Stimulated activated CD4-positive, alpha-beta T cell treated with anti-CD3 and anti-CD28 coated beads, Interleukin-15, amount 100 ng/mL, for 1 hour (primary cell): ENCODE data around the gene KCNAB1.
"Not testable (repeated sequence)": the region's sequence is repeated elsewhere in the genome, so short reads cannot be mapped to it uniquely, and the experiment has no call there.

ENCODE experiments used
- DNase-seq, 2 donors: peaks; one replicate each; pipeline ENCODE4 v3.0.0-alpha.2; 2020; ENCODE audit warnings: low read depth in 1 of 2, low spot score in 1 of 2

Gene KCNAB1

DNA sequence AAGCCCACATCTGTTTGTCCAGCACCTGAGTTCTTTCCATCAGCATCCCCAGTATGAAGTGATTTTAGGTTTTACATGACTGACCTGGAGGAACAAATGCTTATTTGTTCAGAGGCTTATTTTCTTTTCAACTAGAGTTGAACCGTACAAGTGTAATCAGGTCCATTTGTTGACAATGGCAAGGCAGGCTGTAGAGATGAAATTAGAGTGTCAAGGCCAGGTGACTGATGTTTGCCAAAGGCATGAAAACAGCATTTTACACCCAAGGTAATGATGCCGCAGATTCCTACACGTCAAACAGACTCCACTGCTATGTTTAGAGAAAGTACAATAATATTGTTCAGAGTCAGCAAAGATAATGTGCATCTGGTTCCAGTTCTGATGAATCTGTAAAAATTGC lies 96.5 kb downstream of the KCNAB1 start:
- no peak for DNase-seq

- DNase-seq: no peak
Measured at GRCh38 chr3:156217674-156218352, 97.4 kb downstream of the KCNAB1 start.

DNA sequence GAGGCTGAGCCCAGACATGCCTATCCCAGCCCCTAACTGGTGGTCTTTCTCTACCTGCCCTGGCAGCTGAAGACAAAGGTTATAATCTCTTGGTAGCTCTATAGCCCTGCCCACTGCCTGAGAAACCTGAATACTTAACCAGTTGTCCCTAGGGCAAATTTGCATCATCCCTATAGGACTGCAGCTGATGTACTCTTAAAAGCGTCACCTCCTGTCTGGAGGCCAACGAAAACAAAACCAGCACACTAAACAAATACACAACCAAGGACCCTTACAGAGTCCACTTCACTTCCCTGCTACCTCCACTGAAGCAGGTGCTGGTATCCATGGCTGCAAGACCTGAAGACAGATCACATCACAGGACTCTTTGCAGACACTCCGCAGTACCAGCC lies 98.0 kb downstream of the KCNAB1 start:
- no peak for DNase-seq

- not testable (repeated sequence) for DNase-seq
Measured at GRCh38 chr3:156222381-156222780, 102.0 kb downstream of the KCNAB1 start.

DNA sequence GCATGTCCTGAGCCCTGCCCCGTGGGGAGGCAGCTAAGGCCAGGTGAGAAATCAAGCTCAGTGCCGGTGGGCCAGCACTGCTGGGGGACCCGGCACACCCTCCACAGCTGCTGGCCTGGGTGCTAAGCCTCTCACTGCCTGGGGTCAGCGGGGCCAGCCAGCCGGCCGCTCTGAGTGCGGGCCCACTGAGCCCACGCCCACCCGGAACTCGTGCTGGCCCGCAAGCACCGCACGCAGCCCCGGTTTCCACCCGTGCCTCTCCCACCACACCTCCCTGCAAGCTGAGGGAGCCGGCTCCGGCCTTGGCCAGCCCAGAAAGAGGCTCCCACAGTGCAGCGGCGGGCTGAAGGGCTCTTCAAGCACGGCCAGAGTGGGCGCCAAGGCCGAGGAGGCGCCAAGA lies 103.7 kb downstream of the KCNAB1 start:
- DNase-seq: not testable (repeated sequence)

DNA sequence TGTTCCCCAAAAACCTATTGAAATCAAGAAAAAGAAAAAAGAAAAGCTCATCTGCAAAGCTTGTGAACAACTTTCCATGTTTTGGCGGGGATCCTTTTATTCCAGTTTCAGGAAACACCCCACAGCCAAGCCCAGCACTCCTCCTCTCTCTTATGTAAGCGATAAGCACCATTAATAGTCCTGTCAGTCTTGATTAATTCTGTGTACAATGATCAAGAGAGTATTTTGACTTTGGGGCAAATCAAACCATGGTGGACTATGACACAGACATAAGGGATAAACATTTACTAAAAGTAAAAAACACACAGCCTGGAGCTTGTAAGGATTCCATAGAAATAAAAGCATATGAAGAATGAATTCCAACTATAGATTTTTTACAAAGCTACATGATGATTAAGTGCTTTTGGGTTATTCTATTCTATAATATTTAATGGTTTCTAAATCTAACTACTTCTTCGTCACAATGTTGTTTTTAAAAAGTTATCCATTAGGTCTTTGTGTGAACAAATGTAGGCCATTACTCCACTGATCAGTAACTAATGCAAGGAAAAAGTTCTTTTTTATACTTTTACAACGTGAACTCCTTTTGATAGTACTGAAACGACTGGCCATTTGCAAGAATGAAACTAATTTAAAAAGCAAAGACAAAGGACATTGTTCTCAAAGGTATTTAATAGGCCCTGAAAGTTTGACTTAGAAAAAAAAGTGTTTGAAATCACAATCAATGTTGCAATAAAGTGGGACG lies 106.5 kb downstream of the KCNAB1 start:
- no peak for DNase-seq

GRCh38 chr3:156227704-156228103 lies 107.3 kb downstream of the KCNAB1 start:
- no peak for DNase-seq

- DNase-seq: no peak
Measured at GRCh38 chr3:156230278-156230900, 110.0 kb downstream of the KCNAB1 start.

DNA sequence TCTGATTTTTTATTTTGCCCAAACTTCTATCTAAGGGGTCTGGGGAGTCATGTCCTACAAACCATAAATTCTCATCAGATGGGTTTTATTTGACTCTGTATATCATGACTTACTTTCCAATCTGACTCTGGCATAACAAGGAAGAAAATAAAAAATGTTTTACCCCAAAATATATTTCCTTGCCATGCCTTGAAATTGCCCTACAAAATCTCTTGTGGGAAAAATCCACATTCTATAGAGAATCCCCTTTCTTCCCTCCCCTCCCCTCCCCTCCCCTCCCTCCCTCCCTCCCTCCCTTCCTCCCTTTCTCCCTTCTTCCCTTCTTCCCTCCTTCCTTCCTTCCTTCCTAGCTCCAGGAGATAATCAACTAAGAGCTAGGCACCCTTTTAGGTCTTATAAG lies 110.8 kb downstream of the KCNAB1 start:
- not testable (repeated sequence) for DNase-seq

GRCh38 chr3:156233876-156234275 lies 113.5 kb downstream of the KCNAB1 start:
- no peak for DNase-seq

DNA sequence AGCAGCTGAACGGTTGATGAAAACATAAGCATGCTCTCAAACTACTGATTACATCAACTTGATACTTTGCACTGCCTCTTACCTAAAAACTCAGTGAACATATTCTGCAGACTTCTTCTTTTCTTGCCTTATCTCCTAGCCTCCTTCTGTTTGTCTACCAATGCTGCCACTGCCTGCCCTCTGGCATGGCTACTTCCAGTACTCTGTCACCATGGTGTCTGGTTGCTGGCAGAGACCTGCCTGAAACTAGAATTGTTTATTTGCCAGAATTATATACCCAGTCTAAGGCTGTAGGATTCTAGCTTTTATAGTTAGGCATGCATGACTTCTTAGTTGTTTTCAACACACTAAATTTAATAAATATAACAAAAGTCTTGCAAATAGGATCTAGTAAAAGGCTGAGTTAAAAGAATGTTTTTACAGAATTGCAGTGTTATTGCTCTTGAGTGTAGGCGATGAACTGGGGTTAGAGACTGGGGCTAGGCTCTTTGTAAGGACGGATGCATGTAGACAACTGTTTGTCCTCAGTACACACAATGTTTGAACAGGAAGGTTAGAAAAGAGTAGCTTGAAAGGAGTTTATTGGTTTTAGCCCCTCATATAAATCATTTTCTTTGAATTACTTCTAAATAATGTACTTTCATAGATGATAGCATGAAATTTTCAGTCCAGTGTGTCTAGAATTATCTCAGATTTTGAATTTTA lies 116.3 kb downstream of the KCNAB1 start:
- no peak for DNase-seq

DNA sequence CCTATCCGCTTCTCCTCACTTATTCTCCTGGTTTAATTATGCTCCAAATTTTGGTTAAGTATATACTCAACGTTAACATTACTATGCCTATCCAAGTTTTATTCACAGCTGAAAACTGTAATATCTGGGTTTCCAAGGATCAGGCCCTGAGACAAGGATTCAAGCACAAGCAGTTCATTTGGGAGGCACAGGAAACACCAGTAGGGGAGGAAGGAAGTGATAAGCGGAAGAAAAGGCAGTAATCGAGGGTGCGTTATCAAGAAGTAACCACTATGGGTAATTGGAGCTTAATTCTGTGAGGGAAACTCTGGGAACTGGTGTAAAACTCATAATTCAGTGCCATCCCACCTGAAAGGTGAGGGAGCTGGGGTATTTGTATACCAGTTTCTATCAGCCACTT lies 120.3 kb downstream of the KCNAB1 start:
- no peak for DNase-seq

- no peak for DNase-seq
Measured at GRCh38 chr3:156246961-156247725, 126.8 kb downstream of the KCNAB1 start.

DNA sequence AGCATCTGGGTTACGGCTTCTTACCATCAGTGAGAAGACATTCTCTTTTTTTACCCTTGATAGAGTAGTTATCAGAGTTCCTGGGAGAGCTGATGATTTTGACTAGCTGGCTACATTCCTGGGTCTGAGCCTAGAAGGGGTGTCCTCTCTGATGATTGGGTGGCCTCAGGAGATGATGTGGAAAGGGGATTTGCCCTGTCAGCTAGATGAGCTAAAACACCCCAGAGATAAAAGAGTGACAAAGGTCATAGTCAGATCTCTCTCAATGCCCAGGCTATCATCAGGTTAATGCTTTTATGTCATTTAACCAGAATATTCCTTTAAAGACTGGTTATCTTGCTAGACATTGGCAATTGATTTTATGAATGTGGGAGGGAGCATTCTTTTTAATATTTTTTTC lies 130.2 kb downstream of the KCNAB1 start:
- no peak for DNase-seq

DNA sequence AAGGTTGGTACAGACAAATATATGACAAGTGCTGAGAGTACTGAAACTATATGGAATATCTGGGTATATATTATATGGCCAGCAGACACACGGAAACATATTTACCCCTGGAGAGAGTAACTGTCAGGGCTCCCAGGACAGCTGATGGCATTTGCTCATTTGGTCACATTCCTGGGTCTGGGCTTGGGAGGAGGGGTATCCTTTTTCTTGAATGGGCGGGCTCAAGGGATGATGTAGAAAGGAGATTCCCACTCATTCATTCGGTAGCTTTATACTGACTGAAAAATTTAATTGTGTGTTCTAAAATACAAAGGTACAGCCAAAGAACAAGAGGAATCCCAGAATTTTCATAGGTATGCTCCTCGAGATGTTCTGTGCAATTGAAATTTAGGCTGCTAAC lies 131.0 kb downstream of the KCNAB1 start:
- DNase-seq: no peak

DNA sequence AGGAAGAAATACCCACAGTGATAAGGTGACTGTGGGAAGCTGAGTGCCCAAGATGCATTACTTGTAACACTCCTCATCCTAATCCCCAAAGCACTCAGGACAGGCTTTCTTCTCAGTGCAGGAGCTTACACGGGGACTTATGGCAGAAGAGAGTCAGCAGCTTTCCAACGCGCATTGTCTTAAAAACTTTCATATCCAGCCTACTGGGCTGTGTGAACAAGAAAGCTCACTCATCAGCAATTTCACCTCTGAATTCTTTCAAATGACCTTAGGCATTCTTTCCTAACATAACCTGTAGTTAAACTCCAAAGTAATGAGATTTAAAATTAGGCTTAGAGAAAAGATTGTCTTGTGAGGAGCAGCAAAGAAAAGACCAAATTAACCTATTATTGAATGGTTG lies 132.3 kb downstream of the KCNAB1 start:
- DNase-seq: no peak

DNA sequence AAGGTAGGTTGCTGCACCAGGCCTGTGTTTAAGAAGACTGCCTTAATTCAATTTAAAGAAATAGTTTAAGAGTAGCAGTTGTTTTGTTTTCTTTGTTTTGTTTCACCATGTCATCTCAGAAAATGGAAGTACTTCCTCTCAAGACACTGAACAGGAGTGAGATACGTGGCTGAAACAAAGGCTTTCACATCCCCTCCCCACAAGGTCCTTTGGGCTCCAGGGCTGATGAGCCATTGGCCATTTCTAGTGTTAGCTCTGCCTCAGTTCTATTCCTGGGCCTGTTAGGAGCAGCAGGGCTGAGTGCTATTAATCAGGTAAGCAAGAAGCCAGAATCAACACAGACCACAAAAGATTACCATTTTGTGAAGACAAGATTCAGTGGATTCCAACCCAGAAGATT lies 132.8 kb downstream of the KCNAB1 start:
- no peak for DNase-seq

DNA sequence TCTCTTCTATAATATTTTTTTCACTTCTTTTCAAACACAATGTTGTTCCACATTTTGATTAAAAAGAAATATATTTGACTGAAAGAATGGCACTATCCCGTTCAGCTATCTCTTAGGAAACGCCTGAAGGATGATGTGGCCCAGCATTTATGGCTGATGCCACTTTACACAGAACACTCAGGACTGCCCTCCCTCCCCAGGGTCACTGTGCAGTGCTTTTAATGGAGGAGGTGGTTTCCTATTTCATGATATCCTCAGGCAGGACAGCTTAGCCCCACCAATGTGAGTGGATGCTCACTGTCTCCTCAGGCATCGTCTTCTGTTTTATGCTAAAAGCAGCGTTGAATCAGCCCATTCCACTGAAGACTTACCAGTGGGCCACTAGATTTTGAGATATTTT lies 135.9 kb downstream of the KCNAB1 start:
- no peak for DNase-seq

DNA sequence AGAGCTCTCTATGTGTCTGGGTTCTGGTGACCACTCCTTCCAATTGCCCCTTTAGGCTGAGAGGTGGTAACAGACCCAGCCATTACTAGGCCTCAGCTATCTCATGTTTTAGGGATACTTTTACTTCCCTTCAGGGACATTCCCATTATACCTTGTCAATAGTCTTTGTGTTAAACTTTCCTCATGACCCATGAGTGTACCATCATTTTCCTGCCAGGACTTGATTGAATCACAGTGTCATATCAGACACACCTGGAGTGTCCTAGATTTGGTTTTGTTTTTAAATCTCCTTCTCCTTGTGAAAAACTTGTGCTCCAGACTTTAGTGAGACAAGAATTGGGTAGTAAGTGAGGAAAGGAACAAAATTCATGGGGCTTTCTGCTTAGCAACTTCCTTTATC lies 136.6 kb downstream of the KCNAB1 start:
- DNase-seq: no peak

GRCh38 chr3:156258301-156258700 lies 137.9 kb downstream of the KCNAB1 start:
- DNase-seq: no peak

DNA sequence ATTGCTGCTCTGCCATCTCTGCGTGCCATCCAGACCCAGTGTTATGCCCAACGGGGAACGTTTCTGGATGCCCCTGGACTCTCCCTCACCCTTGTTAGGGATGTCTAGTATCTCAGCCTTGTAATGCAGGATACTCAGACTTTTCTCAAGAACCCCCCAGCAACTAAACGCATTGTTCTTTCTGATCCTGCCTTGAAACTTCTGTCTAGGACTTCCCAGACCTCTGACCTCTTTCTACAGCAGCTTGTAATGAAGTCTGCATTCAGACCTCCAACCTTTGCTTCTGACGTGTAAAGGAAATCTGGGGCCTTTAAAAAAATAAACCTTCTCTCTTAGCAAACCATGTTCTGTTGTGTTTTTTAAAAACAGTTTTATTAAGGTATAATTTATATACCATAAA lies 139.5 kb downstream of the KCNAB1 start:
- no peak for DNase-seq
